ENCODE data around the gene HPF1. TPM values are rescaled to one million over a fixed set of nuclear protein-coding genes. Genes with fewer than 3 reads are reported as not detected.

HPF1 gene
- total RNA-seq = 10 to 100 TPM; 12.8 to 37.0 (median 22.8) TPM

GRCh38 chr4:169757575-169758184 lies at the start of gene HPF1:
HPF1 (minus strand) TSS chr4:169757944; CDS start chr4:169757877, 67 bp downstream.
- no peak for TF ChIP-seq CTCF (IDR thresholded peaks at IDR 0.05; ENCODE audit: low read depth)

- no peak for TF ChIP-seq CTCF (IDR thresholded peaks at IDR 0.05; ENCODE audit: low read depth)
Observed at GRCh38 chr4:169803413-169803812, 45.7 kb upstream of the HPF1 start.

GRCh38 chr4:169802873-169803272 lies 45.1 kb upstream of the HPF1 start:
- no peak for TF ChIP-seq CTCF (IDR thresholded peaks at IDR 0.05; ENCODE audit: low read depth)

GRCh38 chr4:169800541-169800940 lies 42.8 kb upstream of the HPF1 start:
- no peak for TF ChIP-seq CTCF (IDR thresholded peaks at IDR 0.05; ENCODE audit: low read depth)

GRCh38 chr4:169799260-169799659 lies 41.5 kb upstream of the HPF1 start:
- no peak for TF ChIP-seq CTCF (IDR thresholded peaks at IDR 0.05; ENCODE audit: low read depth)

- no peak for TF ChIP-seq CTCF (IDR thresholded peaks at IDR 0.05; ENCODE audit: low read depth)
Observed at GRCh38 chr4:169795585-169795984, 37.8 kb upstream of the HPF1 start.

GRCh38 chr4:169791527-169792156 lies 33.9 kb upstream of the HPF1 start:
- no peak for TF ChIP-seq CTCF (IDR thresholded peaks at IDR 0.05; ENCODE audit: low read depth)

Data from subcutaneous adipose tissue (tissue), 4 donors.